GM18505 (cell line): Measurements from ENCODE around the gene ANKRD63.

ENCODE experiments used
- ATAC-seq: cut with Tn5 transposase; IDR thresholded peaks from one replicate; pipeline ENCODE4 v1.9.1; 2021; ENCODE audit not compliant: unreplicated experiment
- POLR2A ChIP-seq: IDR thresholded peaks from 4 replicates; pipeline ENCODE4 v1.6.1; 2011; ENCODE audit warnings: borderline replicate concordance; ENCODE audit not compliant: insufficient read depth, insufficient read length; ENCODE audit errors: extremely low read depth

The ANKRD63 gene

GRCh38 chr15:40323239-40323952, 40.5 kb upstream of the ANKRD63 start, which contains the start of gene INAFM2:
INAFM2 (plus strand) TSS chr15:40323692; CDS start chr15:40324056, 364 bp downstream.
- TF ChIP-seq POLR2A: no peak
- peak; percentile 83 for ATAC-seq

GRCh38 chr15:40322531-40323238, 39.8 kb upstream of the ANKRD63 start:
- TF ChIP-seq POLR2A: no peak
- ATAC-seq: no peak

- TF ChIP-seq POLR2A: no peak
- no peak for ATAC-seq
Observed at GRCh38 chr15:40320931-40321371, 38.1 kb upstream of the ANKRD63 start.

GRCh38 chr15:40320409-40320808, 37.5 kb upstream of the ANKRD63 start:
- no peak for TF ChIP-seq POLR2A
- no peak for ATAC-seq

- ATAC-seq: no peak
- no peak for TF ChIP-seq POLR2A
Observed at GRCh38 chr15:40317580-40317979, 34.7 kb upstream of the ANKRD63 start.

GRCh38 chr15:40316931-40317330, 34.1 kb upstream of the ANKRD63 start:
- no peak for TF ChIP-seq POLR2A
- no peak for ATAC-seq

- ATAC-seq: no peak
- no peak for TF ChIP-seq POLR2A
Observed at GRCh38 chr15:40314723-40315276, 31.9 kb upstream of the ANKRD63 start.

GRCh38 chr15:40313531-40314398, 30.9 kb upstream of the ANKRD63 start:
- no peak for ATAC-seq
- no peak for TF ChIP-seq POLR2A

GRCh38 chr15:40312370-40313158, 29.7 kb upstream of the ANKRD63 start:
- TF ChIP-seq POLR2A: no peak
- no peak for ATAC-seq

- ATAC-seq: no peak
- no peak for TF ChIP-seq POLR2A
Observed at GRCh38 chr15:40310993-40311392, 28.1 kb upstream of the ANKRD63 start.

- no peak for ATAC-seq
- TF ChIP-seq POLR2A: no peak
Observed at GRCh38 chr15:40310001-40310959, 27.4 kb upstream of the ANKRD63 start.
